Fibroblast of lung (primary cell): Measurements from ENCODE around the gene NAA35. TPM values are rescaled to one million over a fixed set of nuclear protein-coding genes. Genes with fewer than 3 reads are reported as not detected.

Experiments
- DNase-seq, 2 donors: peaks; one replicate each; pipeline versions ENCODE4 v3.0.0 to v3.0.0-alpha.2; 2010; ENCODE audit warnings: low read depth in 2 of 2
- H2AFZ ChIP-seq: 2 replicates; pipeline ENCODE4 v1.5.1; 2012; ENCODE audit warnings: low read length, control low read depth, inconsistent platforms
- H3K27ac ChIP-seq: 2 replicates; pipeline ENCODE4 v1.5.1; 2011; ENCODE audit warnings: low read length, control low read depth; ENCODE audit not compliant: insufficient read depth
- H3K27me3 ChIP-seq: 2 replicates; pipeline ENCODE4 v1.5.1; 2011; ENCODE audit warnings: mild to moderate bottlenecking, low read length; ENCODE audit not compliant: control insufficient read depth, insufficient read depth
- H3K36me3 ChIP-seq: 2 replicates; pipeline ENCODE4 v1.5.1; 2011; ENCODE audit warnings: low read length; ENCODE audit not compliant: control insufficient read depth, insufficient read depth
- H3K4me1 ChIP-seq: 2 replicates; pipeline ENCODE4 v1.5.1; 2011; ENCODE audit warnings: low read length; ENCODE audit not compliant: control insufficient read depth, insufficient read depth; ENCODE audit errors: extremely low read depth
- H3K4me2 ChIP-seq: 2 replicates; pipeline ENCODE4 v1.5.1; 2011; ENCODE audit warnings: low read length, control low read depth; ENCODE audit not compliant: insufficient read depth; ENCODE audit errors: extremely low read depth
- H3K4me3 ChIP-seq, 4 experiments: fragments of 200-600 bp in 1 of 4; sonication (generic) in 1 of 4; replicated peaks in 1 of 4; 2 replicates each; pipeline ENCODE4 v1.5.1; 2011 to 2016; ENCODE audit warnings: low read length in 4 of 4, low read depth in 3 of 4, mild to moderate bottlenecking in 3 of 4, control low read depth in 2 of 4, inconsistent platforms in 1 of 4, mixed read lengths in 1 of 4; ENCODE audit not compliant: insufficient read depth in 1 of 4; ENCODE audit errors: control extremely low read depth in 1 of 4
- H3K79me2 ChIP-seq: 2 replicates; pipeline ENCODE4 v1.5.1; 2012; ENCODE audit warnings: mild to moderate bottlenecking, low read length, inconsistent platforms; ENCODE audit not compliant: control insufficient read depth, insufficient read depth
- H3K9ac ChIP-seq: 2 replicates; pipeline ENCODE4 v1.5.1; 2011; ENCODE audit warnings: mild to moderate bottlenecking, low read length, control low read depth; ENCODE audit not compliant: insufficient read depth
- H3K9me3 ChIP-seq: 2 replicates; pipeline ENCODE4 v1.5.1; 2012; ENCODE audit warnings: low read depth, low read length; ENCODE audit not compliant: control insufficient read depth, insufficient read depth
- H4K20me1 ChIP-seq: 2 replicates; pipeline ENCODE4 v1.5.1; 2011; ENCODE audit warnings: low read length; ENCODE audit not compliant: control insufficient read depth, insufficient read depth; ENCODE audit errors: extremely low read depth
- EZH2 ChIP-seq: IDR thresholded peaks from 2 replicates; pipeline ENCODE4 v1.5.1; 2012; ENCODE audit warnings: low read length, control low read depth, mild to moderate bottlenecking; ENCODE audit errors: missing control alignments
- polyA plus RNA-seq, 2 donors: library from polyadenylated mRNA; depleted of rRNA in 1 of 2; stranded (reverse) in 1 of 2; unstranded in 1 of 2; fragments of >200 nt; gene quantifications; 2 replicates each; pipeline ENCODE4 v1.2.1, GENCODE V29; 2011 to 2012; ENCODE audit warnings: missing spikeins in 1 of 2
- total RNA-seq: library from RNA; depleted of rRNA; stranded (reverse); fragments of >200 nt; gene quantifications from 2 replicates; pipeline ENCODE4 v1.2.1, GENCODE V29; 2014
- TF ChIP-seq, protein P1 (sequence below), 2 donors: IDR thresholded peaks in 1 of 2; conservative IDR thresholded peaks in 1 of 2; 1 replicate in 1 of 2; 2 replicates in 1 of 2; pipeline ENCODE4 v1.5.1; 2011 to 2012; ENCODE audit warnings: low read length in 2 of 2, control low read depth in 1 of 2, inconsistent platforms in 1 of 2, low read depth in 1 of 2, mild to moderate bottlenecking in 1 of 2

The NAA35 gene
- total and polyA plus RNA-seq, 2 donors (not counting 1 experiment from before 2014, with no cell fraction given) = 20.5 to 23.5 TPM

DNA sequence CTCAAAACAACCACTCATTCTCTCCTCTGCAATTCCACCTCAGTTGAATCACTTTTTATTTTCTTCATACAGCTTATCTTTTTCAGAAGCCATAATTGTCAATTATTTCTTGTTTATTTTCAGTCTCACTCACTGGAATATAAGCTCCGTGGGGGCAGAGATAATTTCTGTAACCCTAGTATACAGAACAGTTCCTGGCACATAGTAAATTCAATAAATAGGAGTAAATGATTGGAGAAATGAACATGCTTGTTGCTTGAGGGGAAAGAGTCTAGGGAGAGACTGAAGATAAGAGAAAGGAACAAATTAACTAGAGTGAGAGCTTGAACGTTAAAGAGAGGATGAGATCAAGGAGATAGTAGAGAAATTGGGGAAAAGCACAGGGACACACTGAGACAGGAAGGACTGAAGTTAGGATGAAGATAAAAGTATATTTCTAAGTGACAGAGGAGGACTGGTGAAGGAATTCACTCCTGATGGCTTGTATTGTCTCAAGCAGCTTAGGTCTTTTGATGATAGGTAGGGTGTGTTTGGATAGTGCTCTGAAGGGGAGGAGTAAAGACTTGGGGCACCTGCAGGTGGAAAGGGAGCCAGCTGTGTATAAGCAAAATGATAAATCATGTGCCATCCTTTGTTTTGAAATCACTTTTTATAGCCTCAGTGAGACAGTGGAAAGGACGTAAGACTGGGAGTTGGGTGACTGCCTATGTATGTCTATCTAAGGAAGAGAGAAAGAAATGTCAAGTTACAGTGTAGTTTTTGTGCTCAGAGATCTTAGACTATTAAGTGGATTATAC lies 2.2 kb downstream of the NAA35 start:
- H3K36me3 ChIP-seq = peaks cover 2% of the 10 kb centered on the region
- no peak overlapping the region for H3K27ac ChIP-seq
- H2AFZ ChIP-seq = no peak overlapping the region
- no peak for TF ChIP-seq EZH2
- TF ChIP-seq, protein P1, sequence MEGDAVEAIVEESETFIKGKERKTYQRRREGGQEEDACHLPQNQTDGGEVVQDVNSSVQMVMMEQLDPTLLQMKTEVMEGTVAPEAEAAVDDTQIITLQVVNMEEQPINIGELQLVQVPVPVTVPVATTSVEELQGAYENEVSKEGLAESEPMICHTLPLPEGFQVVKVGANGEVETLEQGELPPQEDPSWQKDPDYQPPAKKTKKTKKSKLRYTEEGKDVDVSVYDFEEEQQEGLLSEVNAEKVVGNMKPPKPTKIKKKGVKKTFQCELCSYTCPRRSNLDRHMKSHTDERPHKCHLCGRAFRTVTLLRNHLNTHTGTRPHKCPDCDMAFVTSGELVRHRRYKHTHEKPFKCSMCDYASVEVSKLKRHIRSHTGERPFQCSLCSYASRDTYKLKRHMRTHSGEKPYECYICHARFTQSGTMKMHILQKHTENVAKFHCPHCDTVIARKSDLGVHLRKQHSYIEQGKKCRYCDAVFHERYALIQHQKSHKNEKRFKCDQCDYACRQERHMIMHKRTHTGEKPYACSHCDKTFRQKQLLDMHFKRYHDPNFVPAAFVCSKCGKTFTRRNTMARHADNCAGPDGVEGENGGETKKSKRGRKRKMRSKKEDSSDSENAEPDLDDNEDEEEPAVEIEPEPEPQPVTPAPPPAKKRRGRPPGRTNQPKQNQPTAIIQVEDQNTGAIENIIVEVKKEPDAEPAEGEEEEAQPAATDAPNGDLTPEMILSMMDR (conservative IDR thresholded peaks at IDR 0.05 in 1 of 2, IDR thresholded peaks at IDR 0.05 in 1 of 2; ENCODE audit: low read depth in 1 of 2, low read length in 2 of 2) = no peak
- peaks cover 4% of the 10 kb centered on the region for H3K4me1 ChIP-seq
- H3K9me3 ChIP-seq = no peaks in the 10 kb centered on the region
- peaks cover 59% of the 10 kb centered on the region for H3K79me2 ChIP-seq
- no peak overlapping the region for H3K4me2 ChIP-seq
- no peaks in the 10 kb centered on the region for H4K20me1 ChIP-seq
- no peak for DNase-seq
- peak overlapping the region in 1 of 4 experiments; percentile 94 for H3K4me3 ChIP-seq
- no peaks in the 10 kb centered on the region for H3K27me3 ChIP-seq
- H3K9ac ChIP-seq = no peak overlapping the region

DNA sequence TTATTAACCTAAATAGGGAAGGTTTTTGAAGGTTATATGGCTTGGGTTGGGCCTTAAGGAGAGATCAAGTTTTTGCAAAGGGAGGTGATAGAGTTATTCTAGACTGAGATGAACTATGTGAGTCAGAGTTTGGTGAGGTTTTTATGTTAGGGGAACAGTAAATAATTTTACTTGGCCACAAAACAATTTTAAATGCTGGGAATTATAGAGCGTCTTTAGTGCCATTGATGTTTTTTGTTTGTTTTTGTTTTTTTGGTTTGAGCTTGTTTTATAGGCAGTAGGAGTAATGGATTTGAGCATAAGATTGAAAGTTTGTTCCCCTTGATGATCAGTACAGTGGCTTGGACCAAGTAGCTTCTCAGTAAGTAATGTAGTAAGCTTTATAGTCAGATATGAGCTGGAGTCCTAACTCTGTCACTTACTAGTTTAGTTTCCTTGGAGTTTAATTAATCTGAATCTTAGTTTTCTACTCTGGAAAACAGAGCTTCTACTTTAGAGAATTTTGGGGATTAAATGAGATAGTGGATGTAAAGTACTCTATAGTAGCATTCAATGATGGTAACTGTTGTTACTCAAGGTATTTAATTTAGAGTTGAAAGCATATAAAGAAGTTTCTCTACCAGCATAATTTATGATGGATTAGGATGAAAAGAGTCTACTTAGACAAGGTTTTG lies 2.9 kb downstream of the NAA35 start:
- Histone ChIP-seq H4K20me1 (no peaks in the 10 kb centered on the region), H3K79me2 (peaks cover 66% of the 10 kb centered on the region), H3K27me3 (no peaks in the 10 kb centered on the region), H3K9ac (no peak overlapping the region), H3K36me3 (peaks cover 2% of the 10 kb centered on the region), H3K4me2 (no peak overlapping the region), H3K4me3 (no peak overlapping the region), H3K27ac (no peak overlapping the region), H3K9me3 (no peaks in the 10 kb centered on the region), H3K4me1 (peaks cover 4% of the 10 kb centered on the region), H2AFZ (no peak overlapping the region)
- TF ChIP-seq, protein P1 (conservative IDR thresholded peaks at IDR 0.05 in 1 of 2, IDR thresholded peaks at IDR 0.05 in 1 of 2; ENCODE audit: low read depth in 1 of 2, low read length in 2 of 2) = no peak
- no peak for TF ChIP-seq EZH2
- DNase-seq = no peak

DNA sequence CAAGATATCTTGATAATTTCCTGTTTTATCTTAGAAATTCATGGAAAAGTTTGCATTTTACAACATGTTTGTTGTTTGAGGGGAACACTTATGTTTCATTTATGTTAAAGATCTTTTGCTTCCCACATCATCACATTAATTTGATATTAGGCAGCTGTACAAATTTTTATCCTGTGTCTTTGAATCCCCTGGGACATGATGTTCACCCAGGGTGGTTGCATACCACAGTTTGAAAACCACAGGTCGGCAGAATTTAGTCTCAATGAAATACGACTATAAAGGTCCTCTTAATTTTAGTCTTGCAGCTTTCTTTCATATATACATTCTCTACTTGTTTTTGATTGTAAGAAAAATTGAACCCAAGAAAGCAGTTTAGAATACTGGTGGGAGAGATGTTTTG lies 3.7 kb downstream of the NAA35 start:
- H3K4me2 ChIP-seq = no peak overlapping the region
- peaks cover 2% of the 10 kb centered on the region for H3K36me3 ChIP-seq
- H3K27ac ChIP-seq = no peak overlapping the region
- no peak overlapping the region for H3K4me3 ChIP-seq
- no peaks in the 10 kb centered on the region for H3K9me3 ChIP-seq
- no peaks in the 10 kb centered on the region for H3K27me3 ChIP-seq
- TF ChIP-seq, protein P1 (conservative IDR thresholded peaks at IDR 0.05 in 1 of 2, IDR thresholded peaks at IDR 0.05 in 1 of 2; ENCODE audit: low read depth in 1 of 2, low read length in 2 of 2) = no peak
- TF ChIP-seq EZH2 = no peak
- H3K4me1 ChIP-seq = peaks cover 4% of the 10 kb centered on the region
- no peak for DNase-seq
- H3K79me2 ChIP-seq = peaks cover 67% of the 10 kb centered on the region
- no peak overlapping the region for H3K9ac ChIP-seq
- H2AFZ ChIP-seq = no peak overlapping the region
- H4K20me1 ChIP-seq = no peaks in the 10 kb centered on the region
